ENCODE data around the gene WDR86. TPM values are rescaled to one million over a fixed set of nuclear protein-coding genes. Genes with fewer than 3 reads are reported as not detected.

WDR86 gene
- total and polyA plus RNA-seq, 2 experiments from 2014 or later: not detected

DNA sequence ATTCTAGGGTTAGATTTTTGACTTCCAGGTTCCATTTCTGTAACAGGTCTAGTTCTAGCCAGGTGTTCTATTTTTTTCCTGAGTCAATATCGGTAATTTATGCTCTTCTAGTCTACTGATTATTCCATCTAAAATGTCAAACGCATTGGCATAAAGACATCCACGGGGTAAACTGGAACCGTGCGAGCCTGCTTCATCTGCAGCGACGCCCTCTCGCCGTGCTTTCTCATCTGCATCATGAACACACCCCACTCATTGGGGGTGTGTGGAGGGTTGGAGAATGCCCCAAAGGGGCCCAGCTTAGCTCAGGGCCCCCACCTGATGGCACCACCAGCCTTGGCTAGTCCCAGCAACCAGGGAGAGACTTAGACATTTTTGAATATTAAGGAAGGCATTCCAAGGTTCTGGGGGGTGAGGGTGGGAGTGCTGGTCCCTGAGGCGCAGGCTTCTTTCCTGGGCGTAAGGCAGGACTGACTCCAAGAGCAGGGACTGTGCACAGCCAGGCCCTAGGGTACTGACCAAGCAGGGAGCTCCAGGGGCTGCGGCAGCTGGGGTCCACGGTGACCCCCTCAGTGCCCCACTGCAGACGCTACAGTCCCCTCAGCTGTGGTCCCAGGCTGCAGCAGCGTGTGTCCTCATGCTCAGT lies 43.0 kb upstream of the WDR86 start:
- TF ChIP-seq EZH2 (IDR thresholded peaks at IDR 0.05; ENCODE audit: insufficient read depth, poor library complexity, severe bottlenecking) (no peak), EZH2phosphoT487 (IDR thresholded peaks at IDR 0.05; ENCODE audit: insufficient read depth, low read depth) (no peak)
- no peaks in the 10 kb centered on the region for H4K20me1 ChIP-seq (ENCODE audit: insufficient read depth)
- no peaks in the 10 kb centered on the region for H3K9me2 ChIP-seq (ENCODE audit: insufficient read depth)
- WGBS, 2 experiments (ENCODE audit: low coverage in 1 of 2, low lambda C conversion rate in 2 of 2, missing lambda C conversion rate in 2 of 2): 94 to 95% methylated on average over 15 of the region's 15 CpGs
- H3F3A ChIP-seq (ENCODE audit: insufficient read depth): no peaks in the 10 kb centered on the region
- H3K4me2 ChIP-seq (ENCODE audit: unreplicated experiment): no peak overlapping the region
- no peaks in the 10 kb centered on the region for H3K4me1 ChIP-seq (ENCODE audit: insufficient read depth)
- no peak overlapping the region for H3K27ac ChIP-seq
- no peak for DNase-seq
- no peaks in the 10 kb centered on the region for H3K9me3 ChIP-seq (ENCODE audit: low read depth)
- H3K79me2 ChIP-seq (ENCODE audit: insufficient read depth): no peaks in the 10 kb centered on the region
- no peak overlapping the region for H2AFZ ChIP-seq
- in situ Hi-C loops (cut with MboI): loop anchor here (10.0 kb wide), 1 partner anchor 312 kb away; no protein-coding TSS in a partner anchor
- H3K27me3 ChIP-seq (replicated peaks; ENCODE audit: insufficient read depth): no peaks in the 10 kb centered on the region
- H3K36me3 ChIP-seq (ENCODE audit: low read depth): no peaks in the 10 kb centered on the region
- H3K9ac ChIP-seq: no peak overlapping the region
- H3K4me3 ChIP-seq: no peak overlapping the region

DNA sequence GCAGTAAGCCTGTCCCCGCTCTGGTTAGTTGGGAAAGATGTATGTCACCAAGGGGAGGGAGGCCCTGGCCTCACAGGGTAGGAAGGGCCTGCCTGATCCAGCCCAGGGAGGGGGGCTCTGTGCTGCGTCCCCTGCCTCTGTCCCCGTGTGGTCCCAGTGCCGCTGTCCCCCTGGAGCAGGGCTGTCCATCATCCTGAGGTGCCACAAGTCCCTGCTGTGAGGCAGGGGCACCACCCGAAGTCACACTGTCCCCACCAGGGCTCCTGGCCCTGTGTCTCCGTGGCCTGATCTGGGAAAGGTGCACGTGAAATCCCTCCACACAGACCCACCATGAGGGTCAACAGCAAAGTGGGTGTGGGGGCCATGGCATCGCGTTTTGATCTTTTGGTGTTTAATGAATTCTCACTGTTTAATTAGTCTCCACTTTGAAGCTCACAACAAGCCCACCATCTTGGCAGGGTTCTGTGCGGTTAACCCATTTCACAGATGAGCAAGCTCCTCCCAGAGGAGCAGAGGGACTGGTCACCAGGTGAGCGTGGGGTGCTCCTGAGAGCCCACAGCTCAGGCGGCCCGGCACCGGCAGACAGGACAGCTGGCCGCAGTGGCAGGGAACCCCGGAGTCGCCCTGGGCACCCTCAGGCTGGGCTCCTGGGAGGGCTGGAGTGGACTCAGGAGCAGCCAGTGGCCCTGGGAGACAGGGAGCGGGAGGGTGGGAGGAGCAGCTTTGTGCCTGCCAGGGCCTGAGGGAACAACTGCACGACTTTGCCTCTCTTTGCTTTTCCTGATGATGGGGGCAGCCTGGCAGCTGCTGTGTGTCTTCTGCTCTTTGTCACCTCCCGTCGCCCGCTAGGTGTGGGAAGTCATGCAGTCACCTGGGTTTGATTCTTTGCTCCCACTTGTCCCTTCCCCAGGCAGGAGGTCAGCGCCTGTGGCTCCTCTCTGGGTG lies 42.1 kb upstream of the WDR86 start:
- H3K9me2 ChIP-seq (ENCODE audit: insufficient read depth): no peaks in the 10 kb centered on the region
- WGBS, 2 experiments (ENCODE audit: low coverage in 1 of 2, low lambda C conversion rate in 2 of 2, missing lambda C conversion rate in 2 of 2): 82 to 86% methylated on average over 22 to 23 of the region's 23 CpGs

DNA sequence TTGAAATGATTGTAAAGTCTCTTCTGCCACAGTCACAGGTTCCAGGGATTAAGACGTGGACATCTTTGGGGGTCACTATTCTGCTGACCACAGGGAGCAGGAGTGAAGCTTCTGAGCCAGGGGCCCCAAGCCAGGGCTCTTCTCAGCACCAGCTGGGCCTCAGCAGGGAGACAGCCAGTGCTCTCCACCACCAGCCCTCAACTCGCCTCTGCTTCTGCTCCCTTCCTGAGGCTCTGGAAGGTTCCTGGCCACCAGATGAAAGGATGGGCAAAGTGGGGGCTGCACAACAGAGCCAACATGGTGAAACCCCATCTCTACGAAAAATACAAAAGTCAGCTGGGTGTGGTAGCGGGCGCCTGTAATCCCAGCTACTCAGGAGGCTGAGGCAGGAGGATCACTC lies 41.3 kb upstream of the WDR86 start:
- H3K4me1 ChIP-seq (ENCODE audit: insufficient read depth): no peaks in the 10 kb centered on the region
- no peaks in the 10 kb centered on the region for H3F3A ChIP-seq (ENCODE audit: insufficient read depth)
- H3K27ac ChIP-seq: no peak overlapping the region
- H2AFZ ChIP-seq: no peak overlapping the region
- H3K9ac ChIP-seq: no peak overlapping the region
- H3K4me3 ChIP-seq: no peak overlapping the region
- H3K79me2 ChIP-seq (ENCODE audit: insufficient read depth): no peaks in the 10 kb centered on the region
- in situ Hi-C loops (cut with MboI): loop anchor here (10.0 kb wide), 1 partner anchor 314 kb away; no protein-coding TSS in a partner anchor
- WGBS, 2 experiments (ENCODE audit: low coverage in 1 of 2, low lambda C conversion rate in 2 of 2, missing lambda C conversion rate in 2 of 2): 85 to 90% methylated on average over 5 of the region's 5 CpGs
- no peaks in the 10 kb centered on the region for H4K20me1 ChIP-seq (ENCODE audit: insufficient read depth)
- TF ChIP-seq EZH2 (IDR thresholded peaks at IDR 0.05; ENCODE audit: insufficient read depth, poor library complexity, severe bottlenecking) (no peak), EZH2phosphoT487 (IDR thresholded peaks at IDR 0.05; ENCODE audit: insufficient read depth, low read depth) (no peak)
- H3K9me2 ChIP-seq (ENCODE audit: insufficient read depth): no peaks in the 10 kb centered on the region
- no peaks in the 10 kb centered on the region for H3K27me3 ChIP-seq (replicated peaks; ENCODE audit: insufficient read depth)
- no peaks in the 10 kb centered on the region for H3K9me3 ChIP-seq (ENCODE audit: low read depth)
- H3K36me3 ChIP-seq (ENCODE audit: low read depth): no peaks in the 10 kb centered on the region
- no peak overlapping the region for H3K4me2 ChIP-seq (ENCODE audit: unreplicated experiment)
- DNase-seq: no peak

More for the DNA sequence above, 42.1 kb upstream of the WDR86 start:
- no peak for DNase-seq
- Histone ChIP-seq H3K4me3 (no peak overlapping the region), H3K9ac (no peak overlapping the region), H2AFZ (no peak overlapping the region), H3K4me2 (ENCODE audit: unreplicated experiment) (no peak overlapping the region), H3K36me3 (ENCODE audit: low read depth) (no peaks in the 10 kb centered on the region), H4K20me1 (ENCODE audit: insufficient read depth) (no peaks in the 10 kb centered on the region), H3K79me2 (ENCODE audit: insufficient read depth) (no peaks in the 10 kb centered on the region), H3K4me1 (ENCODE audit: insufficient read depth) (no peaks in the 10 kb centered on the region), H3K9me3 (ENCODE audit: low read depth) (no peaks in the 10 kb centered on the region), H3K27me3 (replicated peaks; ENCODE audit: insufficient read depth) (no peaks in the 10 kb centered on the region), H3F3A (ENCODE audit: insufficient read depth) (no peaks in the 10 kb centered on the region), H3K27ac (no peak overlapping the region)
- in situ Hi-C loops (cut with MboI): loop anchor here (10.0 kb wide), 1 partner anchor 313 kb away; no protein-coding TSS in a partner anchor
- TF ChIP-seq EZH2 (IDR thresholded peaks at IDR 0.05; ENCODE audit: insufficient read depth, poor library complexity, severe bottlenecking) (no peak), EZH2phosphoT487 (IDR thresholded peaks at IDR 0.05; ENCODE audit: insufficient read depth, low read depth) (no peak)

DNA sequence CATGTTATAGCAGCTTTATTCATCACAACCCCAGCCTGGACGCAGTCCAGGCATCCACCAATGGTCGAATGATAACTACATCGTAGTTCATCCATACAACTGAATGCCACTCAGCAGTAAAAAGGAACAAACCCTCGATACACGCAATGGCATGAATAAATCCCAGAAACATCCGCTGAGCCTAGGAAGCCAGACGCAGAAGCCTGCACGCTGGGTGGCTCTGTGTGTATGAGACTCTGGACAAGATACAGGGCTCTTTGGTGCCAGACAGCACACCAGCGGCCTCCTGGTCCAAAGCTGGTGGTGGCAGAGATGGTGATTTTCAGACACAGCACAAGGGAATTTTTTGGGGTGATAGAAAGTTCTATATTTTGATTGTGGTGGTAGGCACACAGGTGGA lies 40.2 kb upstream of the WDR86 start:
- in situ Hi-C loops (cut with MboI): loop anchor here (5.0 to 10.0 kb wide), 2 partner anchors 83 to 315 kb away; no protein-coding TSS in a partner anchor
- H3F3A ChIP-seq (ENCODE audit: insufficient read depth): no peaks in the 10 kb centered on the region
- 79 to 81% methylated on average over 9 of the region's 9 CpGs for WGBS, 2 experiments (ENCODE audit: low coverage in 1 of 2, low lambda C conversion rate in 2 of 2, missing lambda C conversion rate in 2 of 2)
- H3K36me3 ChIP-seq (ENCODE audit: low read depth): no peaks in the 10 kb centered on the region
- DNase-seq: no peak
- H3K9ac ChIP-seq: no peak overlapping the region
- no peak overlapping the region for H3K4me3 ChIP-seq
- no peaks in the 10 kb centered on the region for H4K20me1 ChIP-seq (ENCODE audit: insufficient read depth)
- no peaks in the 10 kb centered on the region for H3K79me2 ChIP-seq (ENCODE audit: insufficient read depth)
- TF ChIP-seq EZH2 (IDR thresholded peaks at IDR 0.05; ENCODE audit: insufficient read depth, poor library complexity, severe bottlenecking) (no peak), EZH2phosphoT487 (IDR thresholded peaks at IDR 0.05; ENCODE audit: insufficient read depth, low read depth) (no peak)
- H3K9me3 ChIP-seq (ENCODE audit: low read depth): no peaks in the 10 kb centered on the region
- no peaks in the 10 kb centered on the region for H3K9me2 ChIP-seq (ENCODE audit: insufficient read depth)
- H3K27me3 ChIP-seq (replicated peaks; ENCODE audit: insufficient read depth): no peaks in the 10 kb centered on the region
- H2AFZ ChIP-seq: no peak overlapping the region
- H3K27ac ChIP-seq: no peak overlapping the region
- no peaks in the 10 kb centered on the region for H3K4me1 ChIP-seq (ENCODE audit: insufficient read depth)
- no peak overlapping the region for H3K4me2 ChIP-seq (ENCODE audit: unreplicated experiment)
